Activated CD4-positive, CD25-positive, alpha-beta regulatory T cell (primary cell): ENCODE results near the gene LRBA.
"Not testable (repeated sequence)": the region's sequence is repeated elsewhere in the genome, so short reads cannot be mapped to it uniquely, and the experiment has no call there.

ENCODE experiments used
- DNase-seq, 4 experiments: peaks; one replicate each; lab custom pipeline; 2025; lab: John Stamatoyannopoulos, UW

The LRBA gene

DNA sequence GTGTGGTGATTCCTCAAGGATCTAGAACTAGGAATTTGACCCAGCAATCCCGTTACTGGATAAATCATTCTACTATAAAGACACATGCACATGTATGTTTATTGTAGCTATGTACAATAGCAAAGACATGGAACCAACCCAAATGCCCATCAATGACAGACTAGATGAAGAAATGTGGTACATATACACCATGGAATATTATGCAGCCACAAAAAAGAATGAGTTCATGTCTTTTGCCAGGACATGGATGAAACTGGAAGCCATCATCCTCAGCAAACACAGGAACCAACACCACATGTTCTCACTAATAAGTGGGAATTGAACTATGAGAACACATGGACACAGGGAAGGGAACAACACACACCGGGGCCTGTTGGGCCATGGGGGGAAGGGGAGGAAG is 450.1 kb downstream of the LRBA start:
- DNase-seq: not testable (repeated sequence)

DNA sequence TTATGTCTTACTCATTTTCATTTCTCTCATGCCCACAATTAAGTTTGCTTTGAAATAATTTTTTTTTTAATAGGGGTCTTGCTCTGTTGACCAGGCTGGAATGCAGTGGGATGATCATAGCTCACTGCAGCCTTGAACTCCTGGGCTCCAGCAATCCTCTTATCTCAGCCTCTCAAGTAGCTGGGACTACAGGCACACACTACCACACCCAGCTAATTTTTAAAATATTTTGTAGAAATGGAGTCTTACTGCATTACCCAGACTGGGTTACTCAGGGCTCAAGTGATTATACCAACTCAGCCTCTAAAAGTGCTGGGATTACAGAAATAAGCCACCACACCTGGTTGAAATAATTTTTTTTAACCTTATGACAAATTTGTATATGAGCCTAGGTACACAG is 452.3 kb downstream of the LRBA start:
- no peak for DNase-seq

DNA sequence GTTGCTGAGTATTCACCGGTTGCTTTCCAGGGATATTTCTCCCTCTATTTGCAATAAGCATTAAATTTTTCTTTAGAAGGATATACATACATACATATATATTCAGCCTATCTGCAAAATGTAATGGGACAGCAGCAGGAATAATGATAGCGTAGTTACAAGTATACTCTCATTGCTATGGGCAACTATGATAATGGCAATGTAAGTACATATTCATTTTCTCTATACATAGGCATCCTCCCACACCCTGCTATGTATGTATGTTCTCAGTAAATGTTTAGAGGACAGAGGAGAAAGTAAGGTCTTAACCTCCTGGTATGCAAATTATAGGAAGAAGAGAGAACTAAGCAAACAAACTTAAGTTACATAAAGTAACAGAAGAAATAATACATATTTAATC is 452.8 kb downstream of the LRBA start:
- no peak for DNase-seq

DNA sequence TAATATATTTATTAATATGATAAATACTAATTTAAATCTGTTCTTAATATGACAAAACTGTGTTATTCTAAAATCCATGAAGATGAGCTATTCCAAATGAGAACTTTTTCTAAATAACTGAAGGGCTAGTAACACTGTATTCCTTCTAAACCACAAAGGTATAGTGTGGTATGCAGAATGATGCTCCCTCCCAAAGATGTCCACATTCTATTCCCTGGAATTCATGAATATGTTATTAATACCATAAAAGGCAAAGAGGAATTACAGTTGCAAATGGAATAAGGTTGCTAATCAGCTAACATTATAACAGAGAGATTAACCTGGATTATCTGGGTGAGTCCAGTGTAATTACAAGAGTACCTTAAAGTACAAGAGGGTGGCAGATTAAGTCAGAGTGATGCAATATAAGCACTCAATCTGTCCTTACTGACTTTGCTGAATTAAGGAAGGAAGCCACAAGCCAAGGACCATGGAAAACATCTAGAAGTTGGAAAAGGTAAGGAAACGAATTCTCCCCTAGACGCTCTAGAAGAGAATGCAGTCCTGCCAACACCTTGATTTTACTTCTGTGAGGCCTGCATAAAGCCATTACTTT is 453.8 kb downstream of the LRBA start:
- no peak for DNase-seq

DNA sequence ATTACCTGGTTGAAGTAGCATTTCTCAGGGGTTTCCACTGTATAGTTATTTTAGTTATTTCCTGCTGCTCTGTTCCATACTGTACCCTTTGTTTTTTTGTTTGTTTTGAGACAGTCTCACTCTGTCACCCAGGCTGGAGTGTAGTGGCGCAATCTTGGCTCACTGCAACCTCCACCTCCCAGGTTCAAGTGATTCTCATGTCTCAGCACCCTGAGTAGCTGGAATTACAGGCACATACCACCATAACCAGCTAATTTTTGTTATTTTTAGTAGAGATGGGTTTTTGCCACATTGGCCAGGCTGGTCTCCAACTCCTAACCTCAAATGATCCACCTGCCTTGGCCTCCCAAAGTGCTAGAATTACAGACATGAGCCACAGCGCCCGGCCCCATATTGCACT is 457.3 kb downstream of the LRBA start:
- DNase-seq: not testable (repeated sequence)

DNA sequence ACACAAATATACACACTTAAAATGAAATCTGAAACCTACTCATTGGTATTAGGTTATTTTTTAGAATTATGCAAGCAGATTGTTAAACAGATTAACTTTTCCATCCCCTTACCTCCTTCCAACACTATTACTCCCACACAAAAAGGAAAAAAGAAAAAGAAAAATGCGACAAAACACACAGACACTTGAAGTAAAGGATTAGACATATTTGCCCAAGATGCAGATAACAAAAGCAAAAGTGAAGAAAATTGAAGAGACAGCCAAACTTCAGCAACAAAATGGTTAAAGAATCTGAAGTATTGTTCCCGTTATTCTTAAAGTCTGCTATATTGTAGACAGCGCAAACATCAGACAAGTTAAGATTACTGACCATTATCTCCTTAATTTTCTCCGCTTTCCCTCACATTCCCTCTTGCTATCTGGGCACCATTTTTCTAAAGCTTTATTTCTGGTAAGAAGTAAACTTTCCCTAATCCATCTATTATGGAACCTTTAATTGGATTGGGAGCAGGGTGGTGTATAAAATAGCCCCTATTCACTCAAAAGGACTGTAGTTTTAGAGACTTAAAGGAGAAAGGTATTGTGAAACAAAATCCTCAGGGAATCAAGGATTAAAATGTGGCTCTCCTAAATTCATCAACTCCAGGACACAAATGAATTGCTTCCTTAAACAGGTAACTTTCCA is 467.8 kb downstream of the LRBA start:
- no peak for DNase-seq

DNA sequence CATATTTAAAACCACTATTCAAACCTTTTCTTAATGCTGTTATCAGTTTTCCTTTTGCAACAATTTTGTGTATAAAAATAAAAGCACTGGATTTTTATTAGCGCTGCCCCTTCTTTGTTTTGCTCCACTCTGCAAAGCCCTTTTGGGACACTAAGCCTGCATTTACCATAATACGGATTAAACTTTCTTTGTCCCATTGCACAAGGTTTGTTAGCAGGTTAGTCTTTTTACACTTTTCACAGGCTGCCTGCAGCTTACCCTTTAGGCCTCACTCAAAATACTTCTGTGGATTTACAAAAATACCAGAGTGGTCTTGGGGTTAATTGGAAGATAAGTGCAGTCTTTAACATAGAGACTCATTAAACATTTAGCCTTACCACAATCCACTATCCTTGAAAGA is 468.8 kb downstream of the LRBA start:
- no peak for DNase-seq

DNA sequence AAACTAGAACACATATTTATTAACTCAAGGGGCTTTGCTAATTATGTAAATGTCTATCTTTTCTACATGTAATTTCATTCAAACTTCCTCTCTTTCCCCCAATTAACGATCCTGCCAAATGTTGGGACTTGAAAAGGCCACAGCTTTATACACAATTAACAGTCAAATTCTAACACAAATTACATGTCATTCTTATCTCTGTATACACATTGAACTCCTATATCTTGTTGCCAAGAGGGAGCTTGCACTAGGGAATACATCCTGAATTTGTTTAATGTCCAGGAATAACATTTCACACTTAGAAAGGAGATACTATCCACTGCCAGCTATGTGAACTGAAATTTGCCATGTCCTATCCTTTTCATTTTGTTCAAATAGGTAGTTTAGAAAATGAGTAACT is 472.0 kb downstream of the LRBA start:
- no peak for DNase-seq

DNA sequence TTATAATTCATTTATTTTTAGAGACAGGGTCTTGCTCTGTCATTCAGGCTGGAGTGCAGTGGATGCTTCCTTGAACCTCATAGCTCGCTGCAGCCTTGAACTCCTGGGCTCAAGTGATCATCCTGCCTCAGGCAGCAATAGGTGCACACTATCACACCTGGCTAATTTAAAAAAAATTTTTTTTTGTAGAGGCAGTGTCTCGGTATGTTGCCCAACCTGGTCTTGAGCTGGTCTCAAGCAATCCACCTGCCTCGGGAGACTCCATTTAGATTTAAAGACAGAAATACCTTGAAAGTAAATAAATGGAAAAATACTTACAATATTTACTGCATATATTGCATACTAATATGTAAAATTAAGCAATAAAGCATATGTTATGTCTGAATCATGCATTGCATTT is 473.4 kb downstream of the LRBA start:
- DNase-seq: no peak

DNA sequence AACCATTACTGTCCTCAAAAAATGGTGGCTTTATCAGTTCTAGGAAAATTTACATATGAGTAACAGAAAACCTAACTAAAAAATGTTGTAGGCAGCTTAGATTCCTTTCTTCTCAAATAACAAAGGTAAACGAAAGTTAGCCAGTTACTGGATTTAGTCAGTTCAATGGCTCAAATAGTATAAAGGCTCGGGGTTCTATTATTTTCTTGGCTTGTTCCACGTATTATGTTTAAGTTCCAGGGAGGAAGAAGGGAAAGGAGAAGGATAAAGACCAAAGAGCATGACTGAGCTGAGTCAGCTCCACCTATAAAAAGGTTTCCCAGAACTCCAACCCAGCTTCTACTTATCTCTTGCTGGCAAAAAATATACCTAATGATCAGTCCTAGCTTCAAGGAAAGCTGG is 474.1 kb downstream of the LRBA start:
- DNase-seq: no peak

DNA sequence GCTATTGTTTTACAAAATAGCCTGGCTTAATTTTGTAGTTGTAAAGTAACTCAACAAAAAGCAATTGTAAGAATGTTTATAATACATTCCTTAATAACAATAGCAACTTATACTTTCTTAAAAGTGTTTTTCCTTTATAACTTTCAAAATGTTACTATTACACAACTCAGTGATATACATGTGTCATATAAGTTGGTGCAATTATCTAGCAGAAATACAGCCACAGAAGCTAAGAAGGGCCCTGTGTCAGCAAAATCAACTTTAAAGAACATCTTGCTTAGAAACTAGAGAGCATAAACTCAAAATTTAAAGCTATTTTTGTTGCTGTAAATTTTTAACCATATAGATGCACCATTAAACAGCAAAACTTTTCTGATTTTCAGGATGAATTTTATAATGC is 474.5 kb downstream of the LRBA start:
- DNase-seq: no peak

DNA sequence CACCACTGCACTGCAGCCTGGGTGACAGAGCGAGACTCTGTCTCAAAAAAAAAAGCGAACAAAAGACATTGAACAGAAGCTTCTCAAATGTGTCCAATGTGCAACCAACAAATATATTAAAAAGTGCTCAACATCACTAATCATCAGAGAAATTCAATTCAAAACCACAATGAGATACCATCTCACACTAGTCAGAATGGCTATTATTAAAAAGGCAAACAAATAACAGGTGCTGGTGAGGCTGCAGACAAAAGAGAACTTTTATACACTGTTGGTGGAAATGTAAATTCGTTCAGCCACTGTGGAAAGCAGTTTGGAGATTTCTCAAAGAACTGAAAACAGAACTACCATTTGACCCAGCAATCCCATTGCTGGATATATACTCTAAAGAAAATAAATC is 477.2 kb downstream of the LRBA start:
- DNase-seq: not testable (repeated sequence)

DNA sequence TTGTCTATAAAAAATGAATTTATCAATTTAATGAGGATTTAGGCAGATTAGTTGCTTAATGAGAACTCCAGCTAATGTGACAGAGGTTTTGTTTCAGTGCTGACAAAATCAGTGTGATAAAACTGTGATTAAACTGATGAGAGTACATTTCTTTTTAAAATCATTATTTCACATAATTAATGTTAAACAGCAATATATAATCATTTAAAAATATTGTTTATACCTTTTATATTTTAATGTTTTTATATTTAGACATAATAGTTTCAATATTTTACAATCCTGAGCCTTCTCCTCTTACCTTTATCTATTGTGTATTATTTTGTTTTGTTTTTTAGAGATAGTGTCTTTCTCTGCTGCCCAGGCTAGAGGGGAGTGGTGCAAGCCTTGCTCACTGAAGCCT is 480.3 kb downstream of the LRBA start:
- no peak for DNase-seq

DNA sequence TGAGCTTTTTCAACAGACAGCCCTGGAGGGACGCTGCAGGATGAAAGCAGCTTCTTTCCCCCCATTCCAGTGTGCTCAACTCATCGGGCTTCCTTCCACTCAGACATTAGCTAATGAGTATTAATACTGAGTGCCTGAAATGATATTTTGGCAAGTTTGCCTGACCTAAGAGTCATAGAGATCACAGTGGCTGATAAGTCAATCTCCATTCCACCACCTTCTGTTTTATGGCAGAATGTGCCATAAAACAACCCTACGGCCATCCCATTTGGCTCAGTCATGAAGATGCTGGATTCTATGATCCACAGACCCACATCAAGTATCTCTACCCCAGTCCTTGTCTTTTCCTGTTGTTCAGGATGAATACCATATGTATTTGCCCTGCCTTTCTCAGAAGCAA is 481.4 kb downstream of the LRBA start:
- DNase-seq: no peak

DNA sequence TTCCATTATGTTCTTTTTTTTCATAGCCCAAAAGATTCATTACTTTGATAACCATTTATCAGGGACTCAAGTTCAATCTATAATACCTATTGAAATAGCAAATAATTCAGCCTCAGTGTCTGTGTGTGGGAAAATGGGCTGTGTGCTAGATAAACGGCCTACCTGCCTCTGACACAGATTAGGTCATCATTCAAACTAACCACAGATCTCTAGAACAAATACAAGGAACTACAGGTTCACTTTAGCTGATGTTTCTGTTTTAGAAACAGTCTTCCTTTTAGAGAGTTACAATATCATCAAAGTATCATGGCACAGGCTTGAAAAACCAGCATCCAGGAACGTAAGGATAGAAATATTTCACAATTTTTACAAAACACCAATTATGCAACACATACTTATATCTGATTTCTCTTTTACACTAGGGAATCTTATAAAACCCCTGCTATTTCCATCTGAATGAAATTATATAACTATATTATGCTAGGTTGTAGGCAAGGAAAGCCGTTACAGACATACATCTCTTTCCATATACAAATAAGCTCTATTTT is 489.7 kb downstream of the LRBA start:
- DNase-seq: no peak

DNA sequence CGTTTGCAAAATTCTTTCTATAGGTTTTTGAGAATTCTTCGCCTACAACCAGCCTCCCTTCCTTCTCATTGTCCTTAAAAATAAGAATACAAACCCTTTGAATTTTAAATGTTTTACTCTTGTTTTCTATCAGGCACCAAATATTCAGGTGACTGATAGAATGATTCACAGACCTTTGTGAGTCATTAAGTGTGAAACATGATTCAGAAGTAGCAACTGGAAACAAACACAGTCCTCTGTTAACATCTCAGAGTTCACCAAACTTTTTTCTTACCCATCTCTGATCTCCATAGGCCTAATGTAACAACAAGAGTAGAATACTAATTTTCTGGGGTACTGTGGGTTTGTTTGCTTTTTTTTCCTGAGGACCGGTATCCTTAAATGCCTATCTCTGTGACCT is 496.5 kb downstream of the LRBA start:
- DNase-seq: no peak

DNA sequence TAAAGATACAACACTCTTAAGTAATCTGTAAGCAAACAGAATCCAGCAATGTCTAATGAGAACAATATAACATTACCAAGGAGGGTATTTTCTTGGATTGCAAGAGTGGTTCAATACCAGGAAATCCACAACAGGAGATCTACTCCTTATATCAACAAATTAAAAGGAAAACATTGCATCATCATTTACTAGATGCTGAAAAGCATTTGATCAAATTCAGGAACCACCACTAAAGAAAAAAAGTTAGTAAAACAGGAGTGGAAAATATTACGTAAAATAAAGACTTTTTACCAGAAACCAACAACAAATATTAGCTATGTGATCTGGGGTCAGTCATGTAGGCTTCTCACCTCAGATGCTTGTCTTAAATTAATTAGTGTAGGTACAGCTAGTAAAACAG is 499.9 kb downstream of the LRBA start:
- no peak for DNase-seq

DNA sequence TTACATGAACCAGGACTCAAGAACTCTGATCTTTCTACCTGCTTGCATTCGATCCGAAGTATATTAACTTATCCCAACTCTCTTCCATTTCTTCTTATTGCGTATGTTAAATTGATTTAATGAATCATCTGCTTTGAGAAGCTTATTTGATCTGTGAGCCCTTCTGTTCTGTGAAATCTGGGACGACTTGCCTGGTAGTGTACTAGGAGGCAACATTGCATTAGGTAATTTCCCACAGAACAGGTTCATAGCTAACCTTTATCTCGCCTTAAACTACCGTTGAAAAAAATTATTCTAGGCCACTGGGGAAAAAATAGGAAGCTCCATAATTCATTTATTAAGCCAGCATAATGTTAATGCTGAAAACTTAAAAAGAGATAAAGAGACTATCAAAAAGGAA is 500.4 kb downstream of the LRBA start:
- DNase-seq: no peak

DNA sequence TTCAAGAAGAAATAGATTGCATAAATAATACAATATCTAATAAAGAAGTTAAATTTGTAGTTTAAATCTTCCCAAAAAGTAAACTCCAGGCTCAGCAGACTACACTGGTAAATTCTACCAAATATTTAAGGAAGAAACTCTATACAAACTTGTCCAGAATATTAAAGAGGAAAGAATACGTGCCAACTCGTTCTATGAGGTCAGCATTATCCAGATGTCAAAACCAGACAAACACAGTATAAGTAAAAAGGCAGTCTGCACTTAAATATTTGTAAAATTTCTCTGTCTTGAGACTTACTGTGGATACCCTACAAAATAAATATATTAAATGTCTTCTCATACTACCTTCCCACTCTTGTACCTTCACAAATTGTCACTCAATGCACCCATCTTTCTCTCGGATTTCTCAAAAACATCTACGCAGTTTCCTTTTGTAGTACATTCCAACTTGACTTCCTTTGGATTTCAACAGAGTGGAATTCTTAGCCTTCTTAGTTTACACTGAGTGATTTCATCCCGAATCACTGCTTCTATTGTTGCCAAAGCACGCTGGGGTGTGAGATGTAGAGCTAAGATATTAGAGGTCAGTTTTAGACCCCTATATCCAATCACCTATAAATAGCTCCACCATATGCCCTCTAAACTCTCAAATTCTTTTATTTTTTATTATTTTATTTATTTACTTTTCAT is 504.8 kb downstream of the LRBA start:
- no peak for DNase-seq

DNA sequence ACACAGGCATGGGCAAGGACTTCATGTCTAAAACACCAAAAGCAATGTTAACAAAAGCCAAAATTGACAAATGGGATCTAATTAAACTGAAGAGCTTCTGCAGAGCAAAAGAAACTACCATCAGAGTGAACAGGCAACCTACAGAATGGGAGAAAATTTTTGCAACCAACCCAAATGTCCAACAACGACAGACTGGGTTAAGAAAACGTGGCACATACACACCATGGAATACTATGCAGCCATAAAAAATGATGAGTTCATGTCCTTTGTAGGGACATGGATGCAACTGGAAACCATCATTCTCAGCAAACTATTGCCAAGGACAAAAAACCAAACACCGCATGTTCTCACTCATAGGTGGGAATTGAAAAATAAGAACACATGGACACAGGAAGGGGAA is 507.4 kb downstream of the LRBA start:
- DNase-seq: not testable (repeated sequence)

DNA sequence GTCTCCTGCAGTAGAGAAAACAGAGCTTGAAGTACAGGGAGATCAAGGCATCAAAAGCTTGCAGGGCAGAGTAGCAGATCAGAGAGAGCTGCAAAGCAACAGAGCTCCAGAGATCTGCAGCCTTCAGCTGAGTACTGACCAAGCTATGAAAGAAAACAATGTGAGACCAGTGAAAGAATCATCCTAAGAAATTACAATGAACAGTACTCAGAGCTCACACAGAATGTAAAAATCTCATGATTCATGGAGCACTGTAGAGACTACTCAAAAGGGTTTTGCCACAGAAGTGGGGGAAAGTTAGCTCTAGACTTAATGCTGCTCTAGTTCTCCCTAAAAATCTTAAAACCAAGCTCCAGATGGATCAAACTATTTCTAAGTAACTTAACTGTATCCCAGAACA is 513.1 kb downstream of the LRBA start:
- no peak for DNase-seq

DNA sequence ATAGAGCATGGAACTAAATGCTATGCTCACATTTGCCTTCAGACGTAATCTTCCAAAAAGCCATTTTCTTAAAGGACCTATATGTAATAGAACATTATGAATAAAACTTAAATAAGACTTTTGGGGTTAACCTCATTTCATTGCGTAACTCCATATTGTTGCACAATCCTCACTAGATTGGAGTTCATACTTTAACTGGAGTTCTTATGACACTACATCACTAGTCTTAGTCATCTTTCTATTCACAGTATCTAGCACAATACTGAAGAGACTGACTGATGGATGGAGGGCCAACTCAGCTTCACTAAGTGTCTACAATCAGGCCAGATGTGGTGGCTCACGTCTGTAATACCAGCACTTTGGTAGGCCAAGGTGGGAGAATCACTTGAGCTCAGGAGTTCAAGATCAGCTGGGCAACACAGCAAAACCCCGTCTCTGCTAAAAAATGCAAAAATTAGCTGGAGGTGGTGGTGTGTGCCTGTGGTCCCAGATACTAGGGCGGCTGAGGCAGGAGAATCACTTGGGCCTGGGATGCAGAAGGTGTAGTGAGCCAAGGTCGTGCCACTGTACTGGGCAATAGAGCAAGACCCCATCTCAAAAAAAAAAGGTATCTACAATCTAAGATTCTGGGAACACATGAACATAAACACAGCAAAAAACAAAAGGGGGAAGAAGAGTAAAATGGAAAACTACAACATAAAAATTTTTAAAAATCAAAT is 513.9 kb downstream of the LRBA start:
- no peak for DNase-seq

DNA sequence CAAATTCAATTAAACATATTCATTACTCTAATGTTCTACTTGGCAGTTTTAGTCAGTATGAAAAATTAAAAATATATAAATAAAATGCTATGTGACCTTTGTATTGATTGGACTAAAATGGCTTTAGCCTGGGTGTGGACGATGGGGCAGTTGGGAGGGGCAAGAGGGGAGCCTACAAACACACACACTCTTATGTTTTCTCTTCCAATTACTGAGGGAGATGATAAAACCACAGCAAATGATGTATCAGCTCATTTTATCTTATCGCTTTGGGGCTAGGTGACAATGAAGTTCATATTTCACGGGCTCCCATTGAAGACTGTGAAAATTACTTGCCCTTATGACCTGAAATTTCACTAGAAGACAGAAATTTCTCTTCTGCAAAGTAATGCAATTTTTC is 517.5 kb downstream of the LRBA start:
- DNase-seq: no peak
